Endothelial cell of hepatic sinusoid (primary cell): ENCODE results near the gene SIK2.

ENCODE experiments used
- in situ Hi-C: cut with HindIII; loops from 2 replicates; pipeline ENCODE4 v1.10.0; 2017; ENCODE audit warnings: low sequenced_read_pairs

SIK2 gene

DNA sequence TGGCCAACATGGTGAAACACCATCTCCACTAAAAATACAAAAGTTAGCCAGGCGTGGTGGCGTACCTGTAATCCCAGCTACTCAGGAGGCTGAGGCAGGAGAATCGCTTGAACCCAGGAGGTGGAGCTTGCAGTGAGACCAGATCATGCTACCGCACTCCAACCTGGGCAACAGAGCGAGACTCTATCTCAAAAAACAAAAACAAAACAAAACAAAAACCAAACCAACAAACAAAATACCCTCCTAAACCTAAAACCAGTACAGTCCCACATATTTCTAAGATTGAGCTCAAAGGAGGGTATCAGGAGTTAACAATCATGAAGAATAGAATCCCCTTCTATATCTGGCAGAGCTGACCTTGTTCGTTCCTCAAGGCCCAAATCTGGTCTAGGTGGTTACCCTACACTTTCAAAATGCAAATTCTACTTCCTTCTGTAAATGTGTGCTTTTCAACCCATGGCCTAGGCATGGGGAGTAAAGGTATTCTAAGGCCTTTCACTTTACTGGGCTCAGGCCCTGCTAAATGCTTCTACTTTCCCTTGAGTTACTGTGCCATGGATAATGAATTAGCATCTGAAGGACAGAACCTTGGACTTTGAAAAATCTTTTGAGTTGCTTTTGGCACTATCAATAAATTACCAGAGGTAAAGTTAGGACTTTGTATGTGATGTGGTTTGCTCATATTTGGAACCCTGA is 174.3 kb downstream of the SIK2 start:
- in situ Hi-C loops = loop anchor here (5.0 kb wide), 1 partner anchor 71 kb away; no protein-coding TSS in a partner anchor

DNA sequence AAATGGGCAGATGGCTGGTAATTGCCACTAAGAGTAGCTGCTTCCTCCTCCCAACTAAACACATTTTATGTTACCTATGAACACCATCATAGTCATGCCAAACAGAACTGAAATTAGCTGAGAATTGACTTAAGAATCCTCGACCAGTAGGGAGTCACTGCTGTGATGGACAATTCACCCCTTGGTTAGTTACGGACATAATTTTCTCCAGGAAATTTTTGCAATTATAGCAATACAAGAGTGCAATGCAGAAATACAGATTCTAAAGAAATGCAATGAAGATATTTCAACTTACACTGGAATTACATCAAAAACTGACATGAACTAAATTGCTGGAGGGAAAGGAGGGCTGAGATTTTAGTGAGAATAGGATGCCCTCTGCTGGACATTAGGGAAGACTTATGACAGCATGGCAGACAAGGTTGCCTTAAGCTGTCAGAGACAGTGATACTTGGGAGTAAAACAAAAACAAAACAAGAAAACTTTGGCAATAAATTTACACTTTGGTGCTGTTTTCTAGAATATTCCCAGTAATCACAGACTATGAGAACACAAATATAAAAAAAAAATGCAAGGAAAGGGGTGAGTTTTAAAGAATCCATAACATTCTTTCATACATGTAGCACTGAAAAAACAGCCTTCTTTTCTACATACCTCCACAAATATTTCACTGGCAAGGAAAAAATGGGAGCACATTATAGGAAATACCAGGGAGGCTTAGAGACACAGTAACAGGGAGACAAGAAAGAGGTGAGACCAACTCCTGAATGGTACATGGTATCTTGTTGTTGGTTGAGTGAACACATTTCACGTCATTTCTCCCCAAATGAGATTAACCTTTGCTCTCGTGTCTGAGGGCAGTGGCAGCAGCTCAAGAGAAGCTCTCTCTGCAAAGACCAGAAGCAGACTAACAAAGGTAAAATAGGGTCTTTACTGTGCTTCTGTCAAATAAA is 175.1 kb downstream of the SIK2 start:
- in situ Hi-C loops = loop anchor here (5.0 kb wide), 1 partner anchor 70 kb away; no protein-coding TSS in a partner anchor

DNA sequence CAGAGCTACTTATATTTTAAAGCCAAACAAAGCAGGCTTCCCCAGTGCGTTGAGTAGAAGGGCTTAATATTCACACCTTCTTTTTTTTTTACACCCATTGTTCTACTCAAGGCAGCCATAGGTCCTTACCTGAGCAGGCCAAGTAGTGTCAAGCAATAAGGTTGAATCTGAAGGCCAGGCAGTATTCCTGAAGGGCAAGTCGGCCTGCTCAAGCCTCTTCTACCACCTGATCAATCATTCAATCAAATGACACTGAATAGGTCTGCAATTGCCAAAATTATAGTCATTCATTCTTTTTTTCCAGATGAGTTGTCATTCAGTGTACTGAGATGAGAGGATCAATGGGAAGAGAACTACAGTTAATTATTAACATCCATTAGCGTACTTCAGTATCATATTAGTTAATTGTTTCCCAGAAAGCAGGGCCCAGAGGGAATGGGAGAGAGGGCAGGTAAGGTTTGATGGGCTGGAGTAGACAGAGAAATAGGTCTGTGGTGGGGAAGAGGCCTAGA is 175.9 kb downstream of the SIK2 start:
- in situ Hi-C loops = loop anchor here (5.0 kb wide), 1 partner anchor 69 kb away; no protein-coding TSS in a partner anchor

DNA sequence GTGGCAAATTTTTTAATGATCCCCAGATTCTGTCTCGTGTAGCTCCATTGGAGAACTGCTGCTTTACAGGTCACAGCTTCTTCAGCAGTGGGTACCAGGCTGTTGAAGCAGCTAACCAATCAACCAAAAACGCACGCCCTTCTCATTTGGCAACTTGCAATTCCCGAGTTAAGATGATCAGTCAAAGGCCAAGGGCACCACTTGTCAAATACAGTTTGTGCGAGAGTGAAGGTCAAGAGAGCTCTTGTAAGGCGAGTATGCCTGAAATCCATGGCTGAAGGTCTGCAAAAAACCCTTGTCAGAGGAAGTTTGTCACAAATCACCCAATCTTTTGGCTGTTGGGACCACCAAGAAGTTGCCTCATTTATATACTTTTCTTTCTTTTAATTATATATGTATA is 176.9 kb downstream of the SIK2 start:
- in situ Hi-C loops = loop anchor here (5.0 kb wide), 1 partner anchor 68 kb away; no protein-coding TSS in a partner anchor
